Measurements from ENCODE around the gene CNBD2.

DNA sequence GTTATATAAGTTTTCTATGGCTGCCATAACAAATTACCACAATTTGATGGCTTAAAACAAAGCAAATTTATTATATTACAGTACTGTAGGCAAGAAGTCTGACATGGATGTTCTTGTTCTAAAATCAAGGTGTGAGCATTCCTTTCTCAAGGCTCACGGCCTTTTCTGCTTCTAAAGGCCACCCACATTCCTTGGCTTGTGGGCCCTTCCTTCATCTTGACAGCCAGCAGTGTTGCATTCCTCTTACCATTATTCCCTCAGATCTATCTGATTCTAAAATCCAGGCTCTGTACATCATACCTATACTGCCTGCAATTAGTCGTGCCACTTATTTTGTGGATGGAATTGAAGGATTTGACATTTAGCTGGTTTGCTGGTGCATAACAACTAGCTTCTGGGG is 3.6 kb downstream of the CNBD2 start:
- TF ChIP-seq SIN3A (IDR thresholded peaks at IDR 0.05; ENCODE audit: borderline replicate concordance, insufficient read depth, low read length) (no peak), TAF1 (IDR thresholded peaks at IDR 0.05; ENCODE audit: borderline replicate concordance, insufficient read depth, low read length) (no peak), POLR2AphosphoS5 (IDR thresholded peaks at IDR 0.05; ENCODE audit: low read depth, low read length) (no peak)

Data from PFSK-1 (cell line).